Measurements from ENCODE around the gene TAS2R39. TPM values are rescaled to one million over a fixed set of nuclear protein-coding genes. Genes with fewer than 3 reads are reported as not detected.
"Not testable (repeated sequence)": the region's sequence is repeated elsewhere in the genome, so short reads cannot be mapped to it uniquely, and the experiment has no call there.

The TAS2R39 gene
- polyA plus RNA-seq (ENCODE audit: insufficient read length in 12 of 12): not detected
- long read RNA-seq, donor 1: 0 reads
- long read RNA-seq, donor 2: 0 reads
- long read RNA-seq, donor 3: 0 reads
- long read RNA-seq, donor 4: 0 reads
- long read RNA-seq, donor 5: 0 reads
- long read RNA-seq, donor 6: 0 reads
- long read RNA-seq, donor 7: 0 reads
- long read RNA-seq, donor 8: 0 reads
- long read RNA-seq, donor 9: 0 reads
- long read RNA-seq, donor 10: 0 reads
- long read RNA-seq, donor 11: 0 reads

DNA sequence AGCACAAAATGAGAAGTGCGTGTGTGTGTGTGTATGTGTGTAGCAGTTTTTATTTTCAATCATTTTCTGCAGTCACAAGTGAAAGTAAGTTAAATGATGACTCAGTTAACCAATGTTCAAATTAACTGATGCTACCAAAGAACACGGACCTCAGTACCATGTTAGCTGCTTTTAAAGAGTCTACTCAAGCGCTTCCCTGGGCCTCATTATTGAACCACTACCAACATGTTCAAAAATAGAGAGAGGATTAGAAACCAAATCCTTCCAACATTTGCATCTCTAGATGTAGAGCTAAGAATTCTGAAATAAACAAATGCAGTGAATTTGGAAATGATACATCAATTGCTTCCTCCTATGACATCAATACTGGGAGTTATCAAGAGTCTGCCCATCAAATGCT, at the start of gene TAS2R39:
TAS2R39 (plus strand) TSS at position 396 of the 400 bp plus-strand sequence; CDS start at position 396, 0 bp downstream.
- DNase-seq: no peak

DNA sequence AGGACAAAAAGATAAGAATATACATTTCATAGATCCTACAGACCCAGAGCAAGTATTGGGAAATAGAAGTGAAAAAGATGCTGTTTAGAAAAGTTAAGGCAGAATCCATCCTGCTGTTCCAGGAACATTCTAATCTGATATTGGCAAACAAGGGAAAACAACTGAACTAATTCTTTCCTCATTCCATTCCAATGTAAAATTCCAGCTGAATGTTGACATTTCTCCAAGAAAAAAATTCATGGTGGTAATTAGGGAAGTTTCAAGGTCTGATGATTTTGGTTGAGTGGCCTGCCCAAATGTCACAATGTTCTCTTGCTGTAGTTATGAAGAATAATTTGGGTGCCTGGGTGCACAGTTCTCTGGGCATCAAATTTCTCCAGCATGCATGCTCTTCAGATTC, 36.1 kb upstream of the TAS2R39 start:
- DNase-seq: no peak

DNA sequence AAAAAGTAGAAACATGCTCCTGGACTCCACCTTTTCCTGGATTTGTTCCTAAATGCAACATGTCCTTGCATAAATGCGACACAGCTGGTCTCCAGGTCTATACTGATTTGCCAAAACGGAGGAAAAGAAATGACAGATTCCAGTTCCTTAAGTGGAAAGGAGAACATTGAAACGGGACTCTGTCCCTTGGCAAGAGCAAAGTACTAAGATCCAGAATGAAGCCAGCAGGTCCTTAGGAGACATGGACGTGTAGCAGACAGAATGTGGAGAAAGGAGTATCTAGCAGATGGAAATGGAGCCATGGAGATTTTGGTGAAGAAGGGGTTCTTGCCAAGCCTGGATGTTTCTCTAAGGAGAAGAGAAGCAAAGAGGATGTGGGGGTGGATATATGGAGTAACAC, 35.2 kb upstream of the TAS2R39 start:
- no peak for DNase-seq

DNA sequence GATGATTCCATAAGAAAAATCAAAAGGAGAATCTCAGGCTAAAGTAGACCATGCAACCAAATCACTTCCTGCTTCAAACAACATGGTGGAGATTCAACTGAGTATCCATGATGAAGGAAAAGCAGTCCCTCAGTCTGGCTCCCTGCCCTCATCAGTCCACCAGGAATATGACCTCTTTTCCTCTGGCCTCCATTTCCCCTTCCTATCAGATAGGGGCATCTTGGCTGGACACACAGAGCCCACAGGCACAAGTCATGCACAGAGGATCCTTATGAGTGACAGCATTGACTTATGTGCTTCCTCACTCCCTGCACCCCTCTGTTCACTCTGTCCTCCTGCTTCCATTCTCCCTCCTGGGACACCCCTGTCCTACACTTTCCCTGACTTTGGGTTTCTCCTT, 34.6 kb upstream of the TAS2R39 start:
- DNase-seq: no peak

GRCh38 chr7:143150696-143151095, 32.5 kb upstream of the TAS2R39 start:
- not testable (repeated sequence) for DNase-seq

- not testable (repeated sequence) for DNase-seq
Measured at GRCh38 chr7:143158617-143159016, 24.6 kb upstream of the TAS2R39 start.

GRCh38 chr7:143171697-143172096, 11.5 kb upstream of the TAS2R39 start:
- DNase-seq: no peak

DNA sequence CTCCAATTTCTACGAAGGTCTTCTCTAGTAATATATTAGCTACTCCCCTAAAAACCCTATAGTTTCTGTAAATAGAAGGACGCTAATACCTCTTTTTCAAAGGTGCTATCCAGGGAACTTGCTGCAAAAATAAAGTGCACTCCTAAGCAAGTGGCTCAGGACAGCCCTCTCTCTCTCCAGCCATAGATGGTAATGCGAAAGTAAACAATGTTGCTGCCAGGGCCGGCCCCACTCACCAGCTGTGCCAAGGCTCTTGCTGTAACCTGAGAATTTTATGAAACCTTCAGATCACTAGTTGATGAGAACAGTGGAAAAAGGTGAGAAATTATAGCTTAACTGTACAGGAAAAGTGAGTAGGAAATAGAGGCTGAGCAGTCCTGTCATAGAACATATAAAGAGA, 10.9 kb upstream of the TAS2R39 start:
- peak; percentile 2 for DNase-seq

- no peak for DNase-seq
Measured at GRCh38 chr7:143176128-143176527, 7.1 kb upstream of the TAS2R39 start.

- DNase-seq: no peak
Measured at GRCh38 chr7:143177374-143178119, 5.7 kb upstream of the TAS2R39 start.

DNA sequence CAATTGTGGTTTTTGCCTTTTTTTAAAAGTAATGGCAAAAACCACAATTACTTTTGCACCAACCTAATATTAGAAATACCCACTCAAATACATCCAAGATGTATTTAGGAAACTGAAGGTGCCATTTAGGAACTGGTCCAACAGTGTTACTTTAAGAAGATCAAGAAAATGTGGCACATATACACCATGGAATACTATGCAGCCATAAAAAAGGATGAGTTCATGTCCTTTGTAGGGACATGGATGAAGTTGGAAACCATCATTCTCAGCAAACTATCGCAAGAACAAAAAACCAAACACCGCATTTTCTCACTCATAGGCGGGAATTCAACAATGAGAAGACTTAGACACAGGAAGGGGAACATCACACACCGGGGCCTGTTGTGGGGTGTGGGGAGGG, 2.4 kb upstream of the TAS2R39 start:
- DNase-seq: not testable (repeated sequence)

DNA sequence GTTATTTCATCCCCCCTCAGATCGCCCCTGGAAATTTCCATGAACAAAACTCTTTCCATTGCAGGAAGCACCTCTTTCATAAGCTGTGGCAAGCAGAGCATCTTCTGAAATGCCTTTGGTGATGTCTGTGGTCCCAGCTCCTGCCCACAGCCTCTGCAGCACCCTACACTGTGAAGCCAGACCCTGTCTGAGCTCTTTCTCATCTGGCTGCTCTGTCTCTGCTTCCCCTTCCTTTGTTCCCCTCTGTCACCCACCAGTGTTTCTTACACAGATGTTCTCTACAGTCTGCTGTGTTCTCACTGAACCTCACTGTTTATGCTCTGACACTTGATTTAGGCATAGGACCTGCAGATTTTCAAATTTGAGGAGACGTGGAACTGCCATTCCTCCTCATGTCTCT, 1.9 kb upstream of the TAS2R39 start:
- no peak for DNase-seq

DNA sequence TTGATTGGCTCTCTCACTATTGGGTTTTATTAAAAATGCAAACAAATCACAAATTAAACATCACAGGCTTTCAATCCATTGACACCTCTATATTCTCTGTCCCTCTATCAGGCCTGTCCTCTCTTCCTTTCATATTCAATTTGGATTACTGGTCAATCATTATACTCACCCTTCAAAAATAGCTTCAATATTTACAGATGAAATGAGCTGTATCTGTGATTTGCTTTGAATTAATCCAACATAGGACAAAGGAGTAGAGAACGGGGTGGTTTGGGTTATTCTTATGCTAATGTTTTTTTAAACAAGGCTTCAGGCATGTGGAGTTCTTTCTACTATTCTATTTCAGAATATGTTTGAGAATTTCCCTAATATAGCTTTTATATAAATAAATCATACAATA, 2.3 kb downstream of the TAS2R39 start:
- no peak for DNase-seq

DNA sequence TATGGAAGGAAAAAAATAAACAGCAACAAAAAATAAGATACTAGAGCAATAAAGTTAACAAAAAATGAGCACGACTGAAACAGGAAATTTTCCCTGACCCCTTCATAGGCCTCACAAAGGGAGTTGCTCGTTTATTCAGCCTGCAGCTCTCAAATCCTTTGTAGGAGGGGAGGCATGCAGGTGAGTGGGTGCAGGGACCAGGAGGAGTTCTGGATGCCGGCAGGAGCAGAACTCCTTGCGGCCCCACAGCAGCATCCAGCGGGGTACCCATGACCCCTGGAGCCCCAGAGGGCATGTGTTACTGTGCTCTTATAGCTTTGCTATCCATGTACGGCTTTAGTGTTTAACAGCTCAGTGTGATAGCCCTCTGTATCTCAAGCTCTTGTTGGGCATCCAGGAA, 5.8 kb downstream of the TAS2R39 start:
- DNase-seq: no peak

GRCh38 chr7:143193880-143194279, 10.7 kb downstream of the TAS2R39 start:
- DNase-seq: no peak

- DNase-seq: no peak
Measured at GRCh38 chr7:143199040-143199439, 15.8 kb downstream of the TAS2R39 start.

DNA sequence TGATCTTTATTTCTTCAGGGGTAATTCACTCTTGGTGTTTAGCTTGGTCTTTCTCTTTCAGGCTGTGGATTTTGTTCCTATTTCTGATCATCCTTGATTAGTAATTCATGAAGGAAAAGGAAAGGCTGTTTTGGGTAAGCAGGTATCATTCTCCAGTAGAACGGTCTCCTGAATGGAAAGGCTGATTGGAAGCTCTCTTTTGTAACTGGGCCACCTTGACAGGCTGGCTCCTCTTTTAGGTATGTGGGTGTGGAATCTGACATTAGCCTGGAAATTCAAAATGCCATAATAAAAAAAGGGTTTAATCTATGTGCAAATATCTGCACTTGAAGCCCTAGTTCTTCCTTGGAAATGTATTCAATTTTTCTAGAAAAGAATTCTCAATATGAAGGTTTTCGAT, 18.9 kb downstream of the TAS2R39 start:
- no peak for DNase-seq

DNA sequence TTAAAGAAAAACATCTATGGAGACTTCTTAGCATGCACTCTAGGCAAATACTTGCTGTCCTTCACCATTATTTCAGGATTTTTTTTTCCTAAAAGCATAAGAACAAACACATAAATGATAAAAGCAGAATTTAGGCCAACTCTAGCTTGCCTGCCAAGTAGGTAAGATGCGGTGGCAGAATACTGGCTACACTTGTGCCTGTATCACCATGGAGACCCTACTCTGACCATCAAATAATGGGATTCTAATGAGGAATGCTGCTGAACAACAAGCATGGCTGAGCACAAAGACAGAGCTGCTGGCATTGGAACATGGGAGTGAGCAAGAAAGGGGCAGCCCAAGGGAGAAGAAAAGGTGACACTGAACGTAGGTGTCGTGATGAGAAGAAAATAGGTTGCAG, 20.2 kb downstream of the TAS2R39 start:
- no peak for DNase-seq

DNA sequence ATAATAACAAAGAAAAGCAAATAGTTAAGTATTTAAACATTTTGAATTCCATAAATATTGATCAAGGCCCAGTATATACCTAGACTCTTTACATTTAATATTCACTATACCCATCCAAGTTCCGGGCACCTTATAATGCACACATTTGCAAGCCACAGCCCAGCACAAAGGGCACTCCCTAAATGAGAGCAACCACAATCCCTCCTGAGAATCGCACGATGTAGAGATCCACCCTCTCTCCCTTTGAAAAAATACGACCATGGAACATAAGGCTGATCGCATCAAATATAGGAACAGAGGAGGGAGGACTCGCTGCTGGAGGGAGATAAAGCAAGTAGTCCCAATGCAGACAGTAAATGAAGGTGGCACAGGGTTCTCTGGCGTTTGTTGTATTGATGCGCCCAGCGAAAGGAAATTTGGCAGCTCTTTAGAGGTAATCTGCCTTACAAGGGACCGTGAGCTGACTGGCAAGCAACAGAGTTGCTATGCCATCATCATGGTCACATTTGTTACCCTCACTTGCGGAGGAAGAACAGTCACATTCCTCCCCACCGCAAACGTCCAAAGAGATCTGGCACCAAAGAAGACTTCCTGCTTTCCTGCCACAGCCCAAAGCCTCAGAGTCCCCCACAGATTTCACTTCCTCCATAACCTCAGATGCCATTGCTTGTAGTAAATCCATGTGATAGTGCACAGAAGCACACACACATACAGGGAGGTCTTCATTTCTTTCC, 22.5 kb downstream of the TAS2R39 start:
- no peak for DNase-seq

DNA sequence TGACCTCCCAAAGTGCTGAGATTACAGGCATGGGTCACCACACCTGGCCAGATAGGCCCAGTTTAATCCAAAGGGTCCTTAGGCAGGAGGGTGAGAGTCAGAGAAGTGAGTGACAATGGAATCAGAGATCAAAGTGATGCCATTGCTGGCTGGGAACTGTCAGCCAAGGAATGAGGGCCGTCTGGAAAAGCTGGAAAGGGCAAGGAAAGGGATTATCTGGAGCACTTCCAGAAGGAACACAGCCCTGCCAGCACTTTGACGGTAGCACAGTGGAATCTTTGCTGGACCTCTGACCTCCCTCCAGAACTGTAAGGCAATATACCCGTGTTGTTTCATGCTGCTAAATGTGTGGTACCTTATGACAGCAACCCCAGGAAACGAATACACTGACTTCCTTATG, 27.3 kb downstream of the TAS2R39 start:
- DNase-seq: no peak

- DNase-seq: not testable (repeated sequence)
Measured at GRCh38 chr7:143213478-143213877, 30.3 kb downstream of the TAS2R39 start.

GRCh38 chr7:143214789-143215679, 31.8 kb downstream of the TAS2R39 start:
- DNase-seq: peak; percentile 83
